CD14-positive monocyte (primary cell): ENCODE data around the gene IL17B. TPM values are rescaled to one million over a fixed set of nuclear protein-coding genes. Genes with fewer than 3 reads are reported as not detected.

Experiments used
- DNase-seq, 3 donors: peaks; one replicate each; pipeline ENCODE4 v3.0.0-alpha.2; 2011 to 2022
- H2AFZ ChIP-seq: 2 replicates; pipeline ENCODE4 v1.6.0; 2012; ENCODE audit warnings: mild to moderate bottlenecking, low read depth, low read length, inconsistent platforms; ENCODE audit not compliant: insufficient read depth, poor library complexity, severe bottlenecking
- H3K27ac ChIP-seq, 2 donors: 1 replicate in 1 of 2; 2 replicates in 1 of 2; pipeline ENCODE4 v1.5.1; 2012 to 2013; ENCODE audit warnings: low read length in 2 of 2, control low read depth in 1 of 2, inconsistent platforms in 1 of 2, low read depth in 1 of 2, mild to moderate bottlenecking in 1 of 2
- H3K27me3 ChIP-seq, 2 donors: one replicate each; pipeline versions ENCODE4 v1.6.0 to v1.6.1; 2011 to 2013; ENCODE audit warnings: low read length in 2 of 2; ENCODE audit not compliant: control insufficient read depth in 2 of 2, insufficient read depth in 2 of 2
- H3K36me3 ChIP-seq, 2 donors: replicated peaks in 1 of 2; 1 replicate in 1 of 2; 2 replicates in 1 of 2; pipeline versions ENCODE4 v1.5.1 to v1.6.1; 2012 to 2013; ENCODE audit warnings: low read length in 2 of 2, control low read depth in 1 of 2, inconsistent platforms in 1 of 2, mild to moderate bottlenecking in 1 of 2; ENCODE audit not compliant: insufficient read depth in 2 of 2, control insufficient read depth in 1 of 2
- H3K4me1 ChIP-seq, 2 donors: 1 replicate in 1 of 2; 2 replicates in 1 of 2; pipeline versions ENCODE4 v1.5.1 to v1.6.1; 2012 to 2013; ENCODE audit warnings: low read length in 2 of 2, control low read depth in 1 of 2, inconsistent platforms in 1 of 2, mild to moderate bottlenecking in 1 of 2, moderate library complexity in 1 of 2; ENCODE audit not compliant: insufficient read depth in 2 of 2, control insufficient read depth in 1 of 2
- H3K4me2 ChIP-seq: replicated peaks from 2 replicates; pipeline ENCODE3; 2012; ENCODE audit warnings: low read length, moderate library complexity, mild to moderate bottlenecking; ENCODE audit not compliant: poor library complexity, severe bottlenecking; ENCODE audit errors: extremely low read depth
- H3K4me3 ChIP-seq, 3 experiments: fragments of 200-600 bp in 1 of 3; sonication (generic) in 1 of 3; replicated peaks in 1 of 3; 1 replicate in 2 of 3; 2 replicates in 1 of 3; pipeline ENCODE4 v1.5.1; 2011 to 2013; ENCODE audit warnings: low read length in 3 of 3, mild to moderate bottlenecking in 3 of 3, control low read depth in 2 of 3, low read depth in 2 of 3, inconsistent platforms in 1 of 3, moderate library complexity in 1 of 3
- H3K79me2 ChIP-seq: 2 replicates; pipeline ENCODE4 v1.6.0; 2012; ENCODE audit warnings: mild to moderate bottlenecking, control low read depth, inconsistent platforms, low read length, moderate library complexity; ENCODE audit not compliant: insufficient read depth
- H3K9ac ChIP-seq: 2 replicates; pipeline ENCODE4 v1.6.0; 2017; ENCODE audit warnings: low read length, mild to moderate bottlenecking; ENCODE audit not compliant: insufficient read depth, poor library complexity, severe bottlenecking
- H3K9me3 ChIP-seq, 2 donors: replicated peaks in 1 of 2; 1 replicate in 1 of 2; 2 replicates in 1 of 2; pipeline versions ENCODE4 v1.5.1 to v1.6.1; 2012 to 2013; ENCODE audit warnings: low read length in 2 of 2, control low read depth in 1 of 2; ENCODE audit not compliant: control insufficient read depth in 1 of 2, insufficient read depth in 1 of 2
- H4K20me1 ChIP-seq: 2 replicates; pipeline ENCODE4 v1.6.0; 2012; ENCODE audit warnings: mild to moderate bottlenecking, low read length, control low read depth, moderate library complexity; ENCODE audit not compliant: insufficient read depth
- H3K27ac Mint-ChIP-seq, 7 donors: one replicate each; pipeline ENCODE4 v1.8.0; 2020; ENCODE audit warnings: mild to moderate bottlenecking in 7 of 7, mixed read lengths in 7 of 7, moderate library complexity in 6 of 7, inconsistent platforms in 2 of 7
- H3K27me3 Mint-ChIP-seq, 3 donors: one replicate each; pipeline ENCODE4 v1.8.0; 2021 to 2022; ENCODE audit warnings: low read depth in 3 of 3, mild to moderate bottlenecking in 3 of 3, mixed read lengths in 3 of 3, moderate library complexity in 3 of 3, inconsistent platforms in 1 of 3
- H3K36me3 Mint-ChIP-seq, 2 donors: one replicate each; pipeline ENCODE4 v1.8.0; 2020; ENCODE audit warnings: mixed read lengths in 2 of 2, inconsistent platforms in 1 of 2, mild to moderate bottlenecking in 1 of 2
- H3K4me1 Mint-ChIP-seq: one replicate; pipeline ENCODE4 v1.8.0; 2020; ENCODE audit warnings: mild to moderate bottlenecking, mixed read lengths
- H3K4me3 Mint-ChIP-seq, 2 donors: one replicate each; pipeline ENCODE4 v1.8.0; 2020; ENCODE audit warnings: mild to moderate bottlenecking in 2 of 2, mixed read lengths in 2 of 2, moderate library complexity in 1 of 2
- H3K9me3 Mint-ChIP-seq, 7 donors: one replicate each; pipeline ENCODE4 v1.8.0; 2020 to 2022; ENCODE audit warnings: mixed read lengths in 7 of 7, mild to moderate bottlenecking in 6 of 7, moderate library complexity in 6 of 7, inconsistent platforms in 2 of 7
- CTCF ChIP-seq: fragments of 200-600 bp; IDR thresholded peaks from one replicate; pipeline ENCODE4 v1.8.0; 2022; ENCODE audit warnings: antibody characterized with exemption, mild to moderate bottlenecking
- WGBS: methylation state at CpG from one replicate; pipeline ENCODE4 v1.1.5; 2013; ENCODE audit warnings: missing lambda C conversion rate; ENCODE audit not compliant: insufficient coverage; 5-methylcytosine and 5-hydroxymethylcytosine counted together
- intact Hi-C, 2 donors: fragments of 100-400 bp; cut with micrococcal nuclease; formaldehyde crosslinking; loops; one replicate each; pipeline versions ENCODE4 v1.15.0 to v1.15.1; 2023
- polyA plus RNA-seq, 3 donors: library from polyadenylated mRNA; depleted of rRNA in 1 of 3; unstranded in 2 of 3; stranded (reverse) in 1 of 3; fragments of 300-500 nt in 2 of 3; fragments of >200 nt in 1 of 3; fragmentation: Illumina TruSeq in 2 of 3; gene quantifications; 1 replicate in 2 of 3; 2 replicates in 1 of 3; pipeline ENCODE4 v1.2.3, GENCODE V29; 2012 to 2021

Gene IL17B
- polyA plus RNA-seq, 3 donors = not detected

GRCh38 chr5:149325166-149325735, 53.8 kb downstream of the IL17B start:
- no peaks in the 10 kb centered on the region for H3K36me3 Mint-ChIP-seq

GRCh38 chr5:149324641-149325040, 54.5 kb downstream of the IL17B start:
- Histone ChIP-seq H3K27me3 (no peaks in the 10 kb centered on the region), H3K36me3 (no peaks in the 10 kb centered on the region), H2AFZ (no peak overlapping the region), H3K4me2 (no peak overlapping the region), H3K4me1 (no peaks in the 10 kb centered on the region), H3K27ac (no peak overlapping the region), H3K9me3 (no peaks in the 10 kb centered on the region), H3K4me3 (no peak overlapping the region), H4K20me1 (no peaks in the 10 kb centered on the region), H3K79me2 (no peaks in the 10 kb centered on the region), H3K9ac (no peak overlapping the region)
- no peak for TF ChIP-seq CTCF
- Mint-ChIP-seq H3K27ac (no peak overlapping the region), H3K9me3 (peaks cover 0 to 3% (median 2%) of the 10 kb centered on the region in 7 donors), H3K36me3 (no peaks in the 10 kb centered on the region), H3K27me3 (peaks cover 0 to 2% (median 1%) of the 10 kb centered on the region in 3 donors), H3K4me3 (no peak overlapping the region), H3K4me1 (peaks cover 5% of the 10 kb centered on the region)
- intact Hi-C loops = no loop called here
- 100% methylated on average over 1 of the region's 2 CpGs for WGBS
- no peak for DNase-seq

More at GRCh38 chr5:149325166-149325735, 53.8 kb downstream of the IL17B start:
- H3K36me3 ChIP-seq = no peaks in the 10 kb centered on the region
- no peaks in the 10 kb centered on the region for H4K20me1 ChIP-seq
- no peaks in the 10 kb centered on the region for H3K27me3 ChIP-seq
- Mint-ChIP-seq H3K4me3 (no peak overlapping the region), H3K27me3 (peaks cover 0 to 2% (median 1%) of the 10 kb centered on the region in 3 donors), H3K9me3 (peaks cover 0 to 3% (median 2%) of the 10 kb centered on the region in 7 donors), H3K27ac (no peak overlapping the region), H3K4me1 (peaks cover 5% of the 10 kb centered on the region)
- TF ChIP-seq CTCF = no peak
- no peaks in the 10 kb centered on the region for H3K9me3 ChIP-seq
- H3K27ac ChIP-seq = no peak overlapping the region
- intact Hi-C loops = no loop called here
- DNase-seq = no peak
- no peak overlapping the region for H3K4me2 ChIP-seq
- H3K4me1 ChIP-seq = no peaks in the 10 kb centered on the region
- no peak overlapping the region for H3K9ac ChIP-seq
- no peak overlapping the region for H2AFZ ChIP-seq
- no peak overlapping the region for H3K4me3 ChIP-seq
- no peaks in the 10 kb centered on the region for H3K79me2 ChIP-seq

Other genes with a start within 250 kb of the IL17B start
- under 1 TPM in 2 of 3 donors, not detected in 1; 0.22 to 0.74 TPM for gene ABLIM3, start 237.8 kb downstream of the IL17B start, polyA plus RNA-seq
- gene AFAP1L1, start 107.4 kb downstream of the IL17B start, polyA plus RNA-seq = not detected
- 1 to 10 TPM; 1.9 to 2.7 (median 2.0) TPM for gene GRPEL2, start 33.8 kb downstream of the IL17B start, polyA plus RNA-seq
- 10 to 100 TPM in 2 of 3 donors, 1 to 10 TPM in 1; 9.8 to 31.8 (median 13.5) TPM for gene PCYOX1L, start 21.2 kb downstream of the IL17B start, polyA plus RNA-seq
- gene CSNK1A1, start 172.1 kb upstream of the IL17B start, polyA plus RNA-seq = 100 to 1,000 TPM in 2 of 3 donors, 10 to 100 TPM in 1; 75.7 to 131 (median 103) TPM
- not detected for gene ARHGEF37, start 202.2 kb upstream of the IL17B start, polyA plus RNA-seq